ENCODE measurements around the gene TMTC3.

GRCh38 chr12:88247241-88247643 is 105.1 kb downstream of the TMTC3 start:
- TF ChIP-seq HDAC2 (IDR thresholded peaks at IDR 0.05), result no peak
- no peak for TF ChIP-seq KDM1A (IDR thresholded peaks at IDR 0.05; ENCODE audit: low read depth)
- no peak for TF ChIP-seq POLR2A (IDR thresholded peaks at IDR 0.05; ENCODE audit: low read length)
- TF ChIP-seq, protein P1, sequence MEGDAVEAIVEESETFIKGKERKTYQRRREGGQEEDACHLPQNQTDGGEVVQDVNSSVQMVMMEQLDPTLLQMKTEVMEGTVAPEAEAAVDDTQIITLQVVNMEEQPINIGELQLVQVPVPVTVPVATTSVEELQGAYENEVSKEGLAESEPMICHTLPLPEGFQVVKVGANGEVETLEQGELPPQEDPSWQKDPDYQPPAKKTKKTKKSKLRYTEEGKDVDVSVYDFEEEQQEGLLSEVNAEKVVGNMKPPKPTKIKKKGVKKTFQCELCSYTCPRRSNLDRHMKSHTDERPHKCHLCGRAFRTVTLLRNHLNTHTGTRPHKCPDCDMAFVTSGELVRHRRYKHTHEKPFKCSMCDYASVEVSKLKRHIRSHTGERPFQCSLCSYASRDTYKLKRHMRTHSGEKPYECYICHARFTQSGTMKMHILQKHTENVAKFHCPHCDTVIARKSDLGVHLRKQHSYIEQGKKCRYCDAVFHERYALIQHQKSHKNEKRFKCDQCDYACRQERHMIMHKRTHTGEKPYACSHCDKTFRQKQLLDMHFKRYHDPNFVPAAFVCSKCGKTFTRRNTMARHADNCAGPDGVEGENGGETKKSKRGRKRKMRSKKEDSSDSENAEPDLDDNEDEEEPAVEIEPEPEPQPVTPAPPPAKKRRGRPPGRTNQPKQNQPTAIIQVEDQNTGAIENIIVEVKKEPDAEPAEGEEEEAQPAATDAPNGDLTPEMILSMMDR (IDR thresholded peaks at IDR 0.05), result no peak
- no peak for TF ChIP-seq MAZ (IDR thresholded peaks at IDR 0.05; ENCODE audit: borderline replicate concordance, low read depth, low read length)
- TF ChIP-seq REST (IDR thresholded peaks at IDR 0.05), result no peak
- TF ChIP-seq SMC3 (IDR thresholded peaks at IDR 0.05), result peak; percentile 45; the same call in 2 of the 3 replicates
- no peak for TF ChIP-seq USF2 (IDR thresholded peaks at IDR 0.05)
- peak; percentile 54 to 68; a peak in 2 of 5 replicates for TF ChIP-seq EP300 (IDR thresholded peaks at IDR 0.05)
- TF ChIP-seq RAD21 (conservative IDR thresholded peaks at IDR 0.05 in 1 of 2, IDR thresholded peaks at IDR 0.05 in 1 of 2), result peak; percentile 23 to 51; a peak in 2 of 5 replicates
- TF ChIP-seq BHLHE40 (IDR thresholded peaks at IDR 0.05; ENCODE audit: low read depth, low read length), result no peak
- peak; percentile 99 for TF ChIP-seq MAFK (IDR thresholded peaks at IDR 0.05; ENCODE audit: partially characterized antibody)
- TF ChIP-seq PHF8 (IDR thresholded peaks at IDR 0.05; ENCODE audit: borderline replicate concordance, low read depth), result no peak

Data from A549 (cell line).